Suprapubic skin (tissue), 4 donors: ENCODE measurements around the gene TNIK. TPM values are rescaled to one million over a fixed set of nuclear protein-coding genes. Genes with fewer than 3 reads are reported as not detected.

Source experiments
- DNase-seq, 2 donors: peaks; one replicate each; pipeline ENCODE4 v3.0.0-alpha.2; 2019; ENCODE audit warnings: low spot score in 2 of 2
- H3K27ac ChIP-seq: fragments of 200-600 bp; sonication (generic); one replicate; pipeline ENCODE4 v1.5.1; 2019
- H3K27me3 ChIP-seq: fragments of 200-600 bp; sonication (generic); one replicate; pipeline ENCODE4 v1.5.1; 2019
- H3K36me3 ChIP-seq: fragments of 200-600 bp; sonication (generic); one replicate; pipeline ENCODE4 v1.5.1; 2019
- H3K4me1 ChIP-seq: fragments of 200-600 bp; sonication (generic); one replicate; pipeline ENCODE4 v1.5.1; 2019
- H3K4me3 ChIP-seq: fragments of 200-600 bp; sonication (generic); one replicate; pipeline ENCODE4 v1.5.1; 2019; ENCODE audit warnings: mild to moderate bottlenecking
- H3K9me3 ChIP-seq: fragments of 200-600 bp; sonication (generic); one replicate; pipeline ENCODE4 v1.5.1; 2019
- CTCF ChIP-seq, 2 donors: fragments of 200-600 bp in 1 of 2; fragments of 450-650 bp in 1 of 2; sonication (generic) in 1 of 2; IDR thresholded peaks; one replicate each; pipeline ENCODE4 v1.5.1; 2016 to 2019; ENCODE audit warnings: antibody characterized with exemption in 2 of 2, mild to moderate bottlenecking in 1 of 2, moderate library complexity in 1 of 2
- EP300 ChIP-seq: sonication (generic); formaldehyde crosslinking; IDR thresholded peaks from one replicate; pipeline ENCODE4 v1.6.1; 2017; ENCODE audit warnings: antibody characterized with exemption
- POLR2A ChIP-seq, 2 donors: fragments of 450-650 bp; IDR thresholded peaks; one replicate each; pipeline ENCODE4 v1.6.1; 2017; ENCODE audit warnings: antibody characterized with exemption in 2 of 2, mild to moderate bottlenecking in 2 of 2, moderate library complexity in 2 of 2
- POLR2AphosphoS5 ChIP-seq, 3 donors: sonication (generic); formaldehyde crosslinking; IDR thresholded peaks; one replicate each; pipeline ENCODE4 v1.6.1; 2017; ENCODE audit warnings: antibody characterized with exemption in 3 of 3
- WGBS: methylation state at CpG from one replicate; pipeline ENCODE4 v1.1.5; 2018; 5-methylcytosine and 5-hydroxymethylcytosine counted together
- total RNA-seq, 4 donors: library from RNA; depleted of rRNA; stranded (reverse); fragments of >200 nt; gene quantifications; one replicate each; pipeline ENCODE4 v1.1.0, GENCODE V29; 2016

TNIK gene
- total RNA-seq, 4 donors from 2014 or later: 2.0 to 4.3 (median 3.1) TPM

GRCh38 chr3:171227359-171227758 is 232.8 kb downstream of the TNIK start:
- Histone ChIP-seq H3K4me1 (peaks cover 12% of the 10 kb centered on the region), H3K27ac (no peak overlapping the region), H3K36me3 (no peaks in the 10 kb centered on the region), H3K4me3 (no peak overlapping the region), H3K9me3 (no peaks in the 10 kb centered on the region), H3K27me3 (no peaks in the 10 kb centered on the region)
- TF ChIP-seq CTCF (IDR thresholded peaks at IDR 0.05) (no peak), EP300 (no peak), POLR2A (IDR thresholded peaks at IDR 0.05) (no peak), POLR2AphosphoS5 (IDR thresholded peaks at IDR 0.05) (no peak)
- no peak for DNase-seq

GRCh38 chr3:171226794-171227193 is 233.4 kb downstream of the TNIK start:
- H3K4me1 ChIP-seq: peaks cover 12% of the 10 kb centered on the region
- no peak overlapping the region for H3K4me3 ChIP-seq
- no peaks in the 10 kb centered on the region for H3K36me3 ChIP-seq
- H3K27me3 ChIP-seq: no peaks in the 10 kb centered on the region
- no peak for DNase-seq
- H3K9me3 ChIP-seq: no peaks in the 10 kb centered on the region
- 90% methylated on average over 2 of the region's 2 CpGs for WGBS
- H3K27ac ChIP-seq: no peak overlapping the region
- TF ChIP-seq EP300 (no peak), POLR2AphosphoS5 (IDR thresholded peaks at IDR 0.05) (no peak)

- no peaks in the 10 kb centered on the region for H3K27me3 ChIP-seq
- H3K9me3 ChIP-seq: no peaks in the 10 kb centered on the region
- no peak overlapping the region for H3K4me3 ChIP-seq
- peaks cover 3% of the 10 kb centered on the region for H3K4me1 ChIP-seq
- no peak for DNase-seq
- H3K36me3 ChIP-seq: no peaks in the 10 kb centered on the region
- TF ChIP-seq CTCF (IDR thresholded peaks at IDR 0.05) (no peak), EP300 (no peak), POLR2A (IDR thresholded peaks at IDR 0.05) (no peak), POLR2AphosphoS5 (IDR thresholded peaks at IDR 0.05) (no peak)
- 21% methylated on average over 1 of the region's 1 CpG for WGBS
- H3K27ac ChIP-seq: no peak overlapping the region
Measured at GRCh38 chr3:171225708-171226107, 234.5 kb downstream of the TNIK start.

- DNase-seq: no peak
- Histone ChIP-seq H3K36me3 (no peaks in the 10 kb centered on the region), H3K27ac (no peak overlapping the region), H3K9me3 (no peaks in the 10 kb centered on the region), H3K4me1 (no peaks in the 10 kb centered on the region), H3K27me3 (no peaks in the 10 kb centered on the region), H3K4me3 (no peak overlapping the region)
- TF ChIP-seq CTCF (IDR thresholded peaks at IDR 0.05): no peak
- TF ChIP-seq POLR2AphosphoS5 (IDR thresholded peaks at IDR 0.05): no peak
- no peak for TF ChIP-seq EP300
- TF ChIP-seq POLR2A (IDR thresholded peaks at IDR 0.05): no peak
- WGBS: 72% methylated on average over 2 of the region's 2 CpGs
Measured at GRCh38 chr3:171225165-171225564, 235.0 kb downstream of the TNIK start.

- 81% methylated on average over 1 of the region's 1 CpG for WGBS
- no peak for TF ChIP-seq CTCF (IDR thresholded peaks at IDR 0.05)
- no peak for TF ChIP-seq POLR2A (IDR thresholded peaks at IDR 0.05)
- TF ChIP-seq POLR2AphosphoS5 (IDR thresholded peaks at IDR 0.05): no peak
- TF ChIP-seq EP300: no peak
- Histone ChIP-seq H3K9me3 (no peaks in the 10 kb centered on the region), H3K4me1 (no peaks in the 10 kb centered on the region), H3K36me3 (no peaks in the 10 kb centered on the region), H3K27ac (no peak overlapping the region), H3K27me3 (no peaks in the 10 kb centered on the region), H3K4me3 (no peak overlapping the region)
- DNase-seq: no peak
Measured at GRCh38 chr3:171223396-171223795, 236.8 kb downstream of the TNIK start.

GRCh38 chr3:171222995-171223394 is 237.2 kb downstream of the TNIK start:
- H3K4me3 ChIP-seq: no peak overlapping the region
- WGBS: 72% methylated on average over 5 of the region's 5 CpGs
- TF ChIP-seq EP300: no peak
- TF ChIP-seq POLR2A (IDR thresholded peaks at IDR 0.05): no peak
- no peak for TF ChIP-seq CTCF (IDR thresholded peaks at IDR 0.05)
- TF ChIP-seq POLR2AphosphoS5 (IDR thresholded peaks at IDR 0.05): no peak

More at GRCh38 chr3:171222995-171223394, 237.2 kb downstream of the TNIK start:
- Histone ChIP-seq H3K27me3 (no peaks in the 10 kb centered on the region), H3K9me3 (no peaks in the 10 kb centered on the region), H3K4me1 (no peaks in the 10 kb centered on the region), H3K36me3 (no peaks in the 10 kb centered on the region), H3K27ac (no peak overlapping the region)
- DNase-seq: no peak
